ENCODE measurements around the gene GAK. TPM values are rescaled to one million over a fixed set of nuclear protein-coding genes. Genes with fewer than 3 reads are reported as not detected.
"Not testable (repeated sequence)": the region's sequence is repeated elsewhere in the genome, so short reads cannot be mapped to it uniquely, and the experiment has no call there.

GAK gene
- total RNA-seq, 1 donor from 2014 or later = 27.6 TPM

- H3K4me1 ChIP-seq = no peaks in the 10 kb centered on the region
- no peaks in the 10 kb centered on the region for H3K9me3 ChIP-seq (ENCODE audit: low read depth)
- no peaks in the 10 kb centered on the region for H3K27me3 ChIP-seq
- no peak overlapping the region for H3K27ac ChIP-seq
- peaks cover 11% of the 10 kb centered on the region for H3K27me3 Mint-ChIP-seq (ENCODE audit: insufficient read depth, low read depth)
- TF ChIP-seq CTCF (IDR thresholded peaks at IDR 0.05) (no peak), EZH2phosphoT487 (IDR thresholded peaks at IDR 0.05) (no peak), EZH2 (IDR thresholded peaks at IDR 0.05) (no peak)
- H3K4me2 ChIP-seq = no peak overlapping the region
- DNase-seq (ENCODE audit: low spot score) = no peak
- no peak overlapping the region for H2AFZ ChIP-seq (replicated peaks)
- peaks cover 10% of the 10 kb centered on the region for H3F3A ChIP-seq (ENCODE audit: low read depth)
- H3K4me3 Mint-ChIP-seq = no peak overlapping the region
- H3K79me2 ChIP-seq (ENCODE audit: low read depth) = peaks cover 56% of the 10 kb centered on the region
- no peak overlapping the region for H3K27ac Mint-ChIP-seq
- no peak overlapping the region for H3K9ac ChIP-seq
- no peaks in the 10 kb centered on the region for H3K9me3 Mint-ChIP-seq
- H3K4me3 ChIP-seq = no peak overlapping the region
- H3K4me1 Mint-ChIP-seq = peaks cover 26% of the 10 kb centered on the region
- H4K20me1 ChIP-seq (ENCODE audit: low read depth) = peaks cover 50% of the 10 kb centered on the region
- H3K36me3 ChIP-seq = no peaks in the 10 kb centered on the region
- H3K36me3 Mint-ChIP-seq = no peaks in the 10 kb centered on the region
Observed at GRCh38 chr4:929096-929765, 2.9 kb downstream of the GAK start.

GRCh38 chr4:927566-927965 lies 4.5 kb downstream of the GAK start:
- not testable (repeated sequence) for H3K9ac ChIP-seq; H3K4me2 ChIP-seq; H3K27ac Mint-ChIP-seq; H3K36me3 Mint-ChIP-seq; H3K4me3 ChIP-seq; H2AFZ ChIP-seq (replicated peaks); DNase-seq (ENCODE audit: low spot score); H3K27ac ChIP-seq; H3K27me3 ChIP-seq; H3K4me1 ChIP-seq; H3F3A ChIP-seq (ENCODE audit: low read depth); H3K9me3 ChIP-seq (ENCODE audit: low read depth); H3K36me3 ChIP-seq; H3K4me3 Mint-ChIP-seq; H3K9me3 Mint-ChIP-seq
- Histone ChIP-seq H3K79me2 (ENCODE audit: low read depth) (peaks cover 73% of the 10 kb centered on the region), H4K20me1 (ENCODE audit: low read depth) (peaks cover 50% of the 10 kb centered on the region)
- Mint-ChIP-seq H3K27me3 (ENCODE audit: insufficient read depth, low read depth) (peaks cover 10% of the 10 kb centered on the region), H3K4me1 (peaks cover 22% of the 10 kb centered on the region)

- Histone ChIP-seq H2AFZ (replicated peaks) (no peak overlapping the region), H3K27me3 (no peaks in the 10 kb centered on the region), H3K4me1 (no peaks in the 10 kb centered on the region), H4K20me1 (ENCODE audit: low read depth) (peaks cover 50% of the 10 kb centered on the region), H3K9me3 (ENCODE audit: low read depth) (no peaks in the 10 kb centered on the region), H3K27ac (no peak overlapping the region), H3K9ac (no peak overlapping the region), H3K79me2 (ENCODE audit: low read depth) (peaks cover 77% of the 10 kb centered on the region), H3K4me3 (no peak overlapping the region), H3F3A (ENCODE audit: low read depth) (no peaks in the 10 kb centered on the region), H3K36me3 (no peaks in the 10 kb centered on the region), H3K4me2 (no peak overlapping the region)
- Mint-ChIP-seq H3K4me3 (no peak overlapping the region), H3K27me3 (ENCODE audit: insufficient read depth, low read depth) (peaks cover 8% of the 10 kb centered on the region), H3K4me1 (peaks cover 22% of the 10 kb centered on the region), H3K9me3 (no peaks in the 10 kb centered on the region), H3K27ac (no peak overlapping the region), H3K36me3 (peaks cover 5% of the 10 kb centered on the region)
- DNase-seq (ENCODE audit: low spot score) = peak; percentile 72
- peak; percentile 63 for TF ChIP-seq CTCF (IDR thresholded peaks at IDR 0.05)
- no peak for TF ChIP-seq EZH2phosphoT487 (IDR thresholded peaks at IDR 0.05)
Observed at GRCh38 chr4:926538-926937, 5.6 kb downstream of the GAK start.

- no peaks in the 10 kb centered on the region for H3F3A ChIP-seq (ENCODE audit: low read depth)
- peaks cover 6% of the 10 kb centered on the region for H3K27me3 Mint-ChIP-seq (ENCODE audit: insufficient read depth, low read depth)
- peaks cover 77% of the 10 kb centered on the region for H3K79me2 ChIP-seq (ENCODE audit: low read depth)
- H3K27ac Mint-ChIP-seq = no peak overlapping the region
- DNase-seq (ENCODE audit: low spot score) = no peak
- H3K36me3 ChIP-seq = no peaks in the 10 kb centered on the region
- H3K9ac ChIP-seq = no peak overlapping the region
- no peaks in the 10 kb centered on the region for H3K4me1 ChIP-seq
- H3K4me3 ChIP-seq = no peak overlapping the region
- peaks cover 8% of the 10 kb centered on the region for H3K36me3 Mint-ChIP-seq
- H3K4me2 ChIP-seq = no peak overlapping the region
- peaks cover 16% of the 10 kb centered on the region for H3K4me1 Mint-ChIP-seq
- TF ChIP-seq EZH2phosphoT487 (IDR thresholded peaks at IDR 0.05) (no peak), CTCF (IDR thresholded peaks at IDR 0.05) (no peak), EZH2 (IDR thresholded peaks at IDR 0.05) (no peak)
- H2AFZ ChIP-seq (replicated peaks) = no peak overlapping the region
- peaks cover 44% of the 10 kb centered on the region for H4K20me1 ChIP-seq (ENCODE audit: low read depth)
- no peaks in the 10 kb centered on the region for H3K27me3 ChIP-seq
- no peak overlapping the region for H3K4me3 Mint-ChIP-seq
- H3K27ac ChIP-seq = no peak overlapping the region
- no peaks in the 10 kb centered on the region for H3K9me3 Mint-ChIP-seq
- no peaks in the 10 kb centered on the region for H3K9me3 ChIP-seq (ENCODE audit: low read depth)
Observed at GRCh38 chr4:925771-926500, 6.2 kb downstream of the GAK start.
